Purkinje cell (primary cell): Measurements from ENCODE around the gene COL18A1. TPM values are rescaled to one million over a fixed set of nuclear protein-coding genes. Genes with fewer than 3 reads are reported as not detected.

Experiments used
- polyA plus RNA-seq: library from polyadenylated mRNA; unstranded; fragments of >200 nt; fragmentation: Nextera tagmentation; gene quantifications from 2 replicates; pipeline ENCODE4 v1.2.1, GENCODE V29; 2014

COL18A1 gene
- 0.07 TPM in 1 of 2 replicates, not detected in the other for polyA plus RNA-seq

GRCh38 chr21:45404730-45405270 lies at the start of gene COL18A1:
COL18A1 (plus strand) TSS chr21:45405165; CDS start chr21:45405231, 66 bp downstream.

GRCh38 chr21:45542242-45542666 lies 137.3 kb downstream of the COL18A1 start, which contains the start of gene SLC19A1:
SLC19A1 (minus strand) TSS chr21:45542440; CDS start chr21:45537959, 4,481 bp downstream.

Other genes starting within 250 kb of the COL18A1 start
- 2.7 and 5.0 TPM in 2 replicates for gene POFUT2, start 117.3 kb upstream of the COL18A1 start, polyA plus RNA-seq
- 0.36 and 0.38 TPM in 2 replicates for gene SLC19A1, start 137.3 kb downstream of the COL18A1 start, polyA plus RNA-seq
- gene PCBP3, start 238.6 kb downstream of the COL18A1 start, polyA plus RNA-seq = 0.54 TPM in 1 of 2 replicates, not detected in the other